ENCODE results near the gene HEATR5B. TPM values are rescaled to one million over a fixed set of nuclear protein-coding genes. Genes with fewer than 3 reads are reported as not detected.

HEATR5B gene
- total RNA-seq, 2 experiments from 2014 or later, result 15.2 to 18.2 TPM

GRCh38 chr2:36967236-36967876 is 116.8 kb downstream of the HEATR5B start:
- intact Hi-C loops (cut with micrococcal nuclease), result no loop called here
- TF ChIP-seq CTCF (IDR thresholded peaks at IDR 0.05), result no peak
- ChIA-PET CTCF (interaction anchor here (1.0 kb wide), 1 partner anchor 14 kb away, joined by 3 read pairs; no protein-coding TSS in a partner anchor), POLR2A (interaction anchor here (0.5 to 0.9 kb wide), 5 partner anchors 15 to 1615 kb away, joined by 3 to 4 read pairs (median 3); no protein-coding TSS in a partner anchor)
- DNase-seq (no peak), ATAC-seq (no peak)
- peaks cover 7% of the 10 kb centered on the region for H3K36me3 Mint-ChIP-seq (ENCODE audit: low read depth)
- H3K27me3 Mint-ChIP-seq, result no peaks in the 10 kb centered on the region
- no peaks in the 10 kb centered on the region for H3K9me3 Mint-ChIP-seq
- peak overlapping the region; percentile 97 for H3K4me3 Mint-ChIP-seq
- peak overlapping the region; percentile 98 for H3K27ac Mint-ChIP-seq
- peaks cover 19% of the 10 kb centered on the region for H3K4me1 Mint-ChIP-seq (ENCODE audit: low read depth)

GRCh38 chr2:36966370-36967235 is 117.6 kb downstream of the HEATR5B start, which contains the start of gene STRN:
Gene STRN, minus strand, starts transcription at chr2:36966536. Its CDS starts 73 bp downstream, at chr2:36966463.
- no peak for TF ChIP-seq CTCF (IDR thresholded peaks at IDR 0.05)
- DNase-seq, result peak; percentile 96
- CTCF ChIA-PET, result no interaction called here

GRCh38 chr2:36965751-36966369 is 118.3 kb downstream of the HEATR5B start:
- ChIA-PET CTCF (no interaction called here), POLR2A (interaction anchor here (0.8 kb wide), 1 partner anchor 11 kb away, joined by 3 read pairs; no protein-coding TSS in a partner anchor)
- intact Hi-C loops (cut with micrococcal nuclease), result no loop called here
- Mint-ChIP-seq H3K27ac (peak overlapping the region; percentile 91), H3K9me3 (no peaks in the 10 kb centered on the region), H3K4me1 (ENCODE audit: low read depth) (peaks cover 28% of the 10 kb centered on the region), H3K4me3 (peak overlapping the region; percentile 97), H3K36me3 (ENCODE audit: low read depth) (peaks cover 7% of the 10 kb centered on the region), H3K27me3 (no peaks in the 10 kb centered on the region)
- peak; percentile 17 for ATAC-seq
- TF ChIP-seq CTCF (IDR thresholded peaks at IDR 0.05), result no peak
- peak; percentile 50 for DNase-seq

More at GRCh38 chr2:36966370-36967235, 117.6 kb downstream of the HEATR5B start, which contains the start of gene STRN:
- intact Hi-C loops (cut with micrococcal nuclease), result no loop called here
- ATAC-seq, result peak; percentile 96
- peak within 1 kb of the TSS; percentile 98 for H3K27ac Mint-ChIP-seq
- POLR2A ChIA-PET, result interaction anchor here (0.5 to 0.9 kb wide), 6 partner anchors 12 to 1616 kb away, joined by 3 to 4 read pairs (median 3); no protein-coding TSS in a partner anchor
- peaks cover 7% of the 10 kb centered on the region for H3K36me3 Mint-ChIP-seq (ENCODE audit: low read depth)
- peaks cover 24% of the 10 kb centered on the region for H3K4me1 Mint-ChIP-seq (ENCODE audit: low read depth)
- H3K4me3 Mint-ChIP-seq, result peak within 1 kb of the TSS; percentile 97
- no peaks in the 10 kb centered on the region for H3K27me3 Mint-ChIP-seq
- no peaks in the 10 kb centered on the region for H3K9me3 Mint-ChIP-seq

GRCh38 chr2:36965206-36965605 is 119.0 kb downstream of the HEATR5B start:
- no peak for TF ChIP-seq CTCF (IDR thresholded peaks at IDR 0.05)
- ChIA-PET POLR2A (no interaction called here), CTCF (no interaction called here)
- Mint-ChIP-seq H3K27me3 (no peaks in the 10 kb centered on the region), H3K27ac (peak overlapping the region; percentile 91), H3K36me3 (ENCODE audit: low read depth) (peaks cover 7% of the 10 kb centered on the region), H3K9me3 (no peaks in the 10 kb centered on the region), H3K4me3 (peak overlapping the region; percentile 97), H3K4me1 (ENCODE audit: low read depth) (peaks cover 29% of the 10 kb centered on the region)
- intact Hi-C loops (cut with micrococcal nuclease), result no loop called here
- ATAC-seq (no peak), DNase-seq (no peak)

Data from activated CD8-positive, alpha-beta T cell treated with anti-CD3 and anti-CD28 coated beads for 36 hours (primary cell).